ENCODE data around the gene SMIM41.

GRCh38 chr12:52055731-52056711 lies 23.5 kb upstream of the SMIM41 start:
- TF ChIP-seq SIX5 (IDR thresholded peaks at IDR 0.05; ENCODE audit: low read depth, low read length, severe bottlenecking) (no peak), FOXM1 (IDR thresholded peaks at IDR 0.05; ENCODE audit: low read depth, low read length) (no peak), CTCF (IDR thresholded peaks at IDR 0.05 in 2 of 3, conservative IDR thresholded peaks at IDR 0.05 in 1 of 3; ENCODE audit: control insufficient read depth in 2 of 3, extremely low read depth in 1 of 3, insufficient read depth in 1 of 3, low read depth in 3 of 3, low read length in 3 of 3) (no peak), SMC3 (IDR thresholded peaks at IDR 0.05; ENCODE audit: borderline replicate concordance, low read length) (no peak), CEBPB (IDR thresholded peaks at IDR 0.05; ENCODE audit: borderline replicate concordance in 1 of 2, low read depth in 2 of 2, low read length in 2 of 2) (no peak), EZH2 (IDR thresholded peaks at IDR 0.05; ENCODE audit: borderline replicate concordance, control insufficient read depth, low read depth, low read length) (no peak), POLR2A (IDR thresholded peaks at IDR 0.05; ENCODE audit: low read depth, low read length) (no peak), ZZZ3 (IDR thresholded peaks at IDR 0.05; ENCODE audit: control insufficient read depth, insufficient read length, low read depth) (no peak)
